ENCODE results near the gene PLLP. TPM values are rescaled to one million over a fixed set of nuclear protein-coding genes. Genes with fewer than 3 reads are reported as not detected.
A peak's percentile ranks its signal among the peaks of the same experiment; 100 is the strongest.

The PLLP gene
- total RNA-seq, 1 donor from 2014 or later: not detected

DNA sequence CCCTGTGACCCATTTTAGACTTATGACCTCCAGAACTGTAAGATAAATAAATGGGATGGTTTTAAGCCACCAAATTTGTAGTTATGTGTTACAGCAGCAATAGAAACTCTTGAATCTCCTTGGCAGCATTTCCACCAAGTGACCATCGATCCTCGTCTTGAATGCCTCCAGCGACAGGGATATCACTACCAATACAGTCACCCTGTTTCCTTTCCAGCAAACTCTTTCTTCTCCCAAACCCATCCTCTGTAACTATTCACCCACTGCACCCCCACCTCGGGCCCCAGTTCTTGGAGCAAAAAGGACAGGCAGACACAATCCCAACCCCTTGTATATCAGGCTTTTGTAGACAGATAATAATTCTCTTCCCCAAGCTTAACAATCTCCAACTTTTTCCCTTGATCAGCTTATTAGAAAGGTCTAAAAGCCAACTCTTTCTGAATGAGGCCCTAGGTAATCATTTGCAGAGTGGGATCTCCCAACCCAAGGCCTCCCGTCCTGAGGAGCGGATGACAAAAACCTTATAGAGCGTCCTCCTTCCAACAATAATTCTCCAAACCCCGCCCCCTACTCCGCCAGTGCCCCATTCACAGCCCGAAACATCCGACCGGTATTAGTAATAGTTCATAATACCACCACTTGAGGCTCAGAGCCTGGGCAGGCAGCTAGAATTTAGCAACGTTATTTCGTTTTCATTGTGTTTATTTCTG is 14.7 kb upstream of the PLLP start:
- peak; percentile 45 for DNase-seq
- H3K27me3 Mint-ChIP-seq (ENCODE audit: unreplicated experiment): peaks cover 1% of the 10 kb centered on the region
- H3K4me1 Mint-ChIP-seq (ENCODE audit: low read depth, unreplicated experiment): peaks cover 1% of the 10 kb centered on the region
- H3K9me3 Mint-ChIP-seq (ENCODE audit: unreplicated experiment): peaks cover 9% of the 10 kb centered on the region
- TF ChIP-seq, protein P1, sequence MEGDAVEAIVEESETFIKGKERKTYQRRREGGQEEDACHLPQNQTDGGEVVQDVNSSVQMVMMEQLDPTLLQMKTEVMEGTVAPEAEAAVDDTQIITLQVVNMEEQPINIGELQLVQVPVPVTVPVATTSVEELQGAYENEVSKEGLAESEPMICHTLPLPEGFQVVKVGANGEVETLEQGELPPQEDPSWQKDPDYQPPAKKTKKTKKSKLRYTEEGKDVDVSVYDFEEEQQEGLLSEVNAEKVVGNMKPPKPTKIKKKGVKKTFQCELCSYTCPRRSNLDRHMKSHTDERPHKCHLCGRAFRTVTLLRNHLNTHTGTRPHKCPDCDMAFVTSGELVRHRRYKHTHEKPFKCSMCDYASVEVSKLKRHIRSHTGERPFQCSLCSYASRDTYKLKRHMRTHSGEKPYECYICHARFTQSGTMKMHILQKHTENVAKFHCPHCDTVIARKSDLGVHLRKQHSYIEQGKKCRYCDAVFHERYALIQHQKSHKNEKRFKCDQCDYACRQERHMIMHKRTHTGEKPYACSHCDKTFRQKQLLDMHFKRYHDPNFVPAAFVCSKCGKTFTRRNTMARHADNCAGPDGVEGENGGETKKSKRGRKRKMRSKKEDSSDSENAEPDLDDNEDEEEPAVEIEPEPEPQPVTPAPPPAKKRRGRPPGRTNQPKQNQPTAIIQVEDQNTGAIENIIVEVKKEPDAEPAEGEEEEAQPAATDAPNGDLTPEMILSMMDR (IDR thresholded peaks at IDR 0.05; ENCODE audit: partially characterized antibody, unreplicated experiment): no peak
- H3K4me3 Mint-ChIP-seq (ENCODE audit: unreplicated experiment): no peak overlapping the region
- no peaks in the 10 kb centered on the region for H3K36me3 Mint-ChIP-seq (ENCODE audit: unreplicated experiment)
- H3K27ac Mint-ChIP-seq (ENCODE audit: unreplicated experiment): no peak overlapping the region

DNA sequence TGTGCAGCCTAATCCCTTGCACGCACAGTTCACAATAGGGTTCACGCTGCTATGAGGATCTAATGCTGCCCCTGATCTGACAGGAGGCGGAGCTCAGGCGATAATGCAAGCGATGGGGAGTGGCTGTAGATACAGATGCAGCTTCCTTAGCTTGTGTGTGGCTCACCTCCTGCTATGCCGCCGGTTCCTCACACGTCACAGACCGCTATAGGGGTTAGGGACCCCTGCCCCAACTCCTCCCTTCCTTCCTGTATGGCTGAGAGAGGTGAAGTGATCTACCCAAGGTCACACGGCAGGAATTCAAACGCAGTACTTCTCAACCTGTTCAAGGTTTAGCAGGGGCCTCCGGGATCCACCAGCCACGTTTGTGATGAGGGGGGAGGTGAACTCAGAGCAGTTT is 13.4 kb upstream of the PLLP start:
- Mint-ChIP-seq H3K36me3 (ENCODE audit: unreplicated experiment) (no peaks in the 10 kb centered on the region), H3K4me3 (ENCODE audit: unreplicated experiment) (no peak overlapping the region), H3K4me1 (ENCODE audit: low read depth, unreplicated experiment) (peaks cover 1% of the 10 kb centered on the region), H3K27ac (ENCODE audit: unreplicated experiment) (no peak overlapping the region), H3K27me3 (ENCODE audit: unreplicated experiment) (no peaks in the 10 kb centered on the region), H3K9me3 (ENCODE audit: unreplicated experiment) (peaks cover 8% of the 10 kb centered on the region)
- TF ChIP-seq, protein P1 (IDR thresholded peaks at IDR 0.05; ENCODE audit: partially characterized antibody, unreplicated experiment): no peak
- no peak for DNase-seq

DNA sequence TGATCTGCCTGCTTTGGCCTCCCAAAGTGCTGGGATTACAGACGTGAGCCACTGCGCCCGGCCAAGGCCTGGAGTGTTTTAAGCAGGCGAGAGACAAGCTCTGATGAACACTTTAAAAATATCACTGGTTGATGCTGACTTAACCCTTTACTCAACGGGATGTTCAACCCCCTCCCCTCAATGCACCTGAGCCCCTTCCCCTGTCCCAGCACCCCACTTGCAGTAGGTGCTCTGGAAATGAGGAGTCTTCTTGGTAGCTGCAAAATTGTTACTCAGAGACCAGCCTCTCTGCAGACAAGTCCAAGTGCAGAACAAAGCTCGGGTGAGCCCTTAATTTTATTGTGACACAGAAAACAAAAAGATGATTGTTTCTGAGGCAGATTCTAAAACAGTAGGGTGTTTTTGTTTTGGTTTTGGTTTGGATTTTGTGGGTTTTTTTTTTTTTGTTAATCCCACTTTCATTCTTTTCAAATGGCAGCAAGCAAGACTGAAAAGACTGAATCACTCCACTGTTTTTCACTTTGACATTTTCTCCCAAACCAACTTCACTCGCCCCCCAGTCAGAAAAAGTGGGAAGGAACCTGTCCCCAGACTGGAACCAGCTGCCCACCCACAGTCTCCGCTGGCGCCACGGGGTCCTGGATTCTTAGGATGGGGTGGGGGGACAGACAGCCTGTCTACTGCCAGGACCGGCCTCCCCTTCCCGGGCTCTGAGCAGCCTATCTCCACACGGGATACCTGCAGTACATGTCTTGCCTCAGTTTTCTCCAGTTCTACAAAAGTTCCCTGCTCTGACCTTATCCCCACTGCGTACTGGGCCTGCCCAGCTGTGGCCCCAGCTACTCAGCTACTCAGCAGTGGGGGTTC is 5.2 kb upstream of the PLLP start:
- H3K9me3 Mint-ChIP-seq (ENCODE audit: unreplicated experiment): peaks cover 2% of the 10 kb centered on the region
- TF ChIP-seq, protein P1 (IDR thresholded peaks at IDR 0.05; ENCODE audit: partially characterized antibody, unreplicated experiment): no peak

DNA sequence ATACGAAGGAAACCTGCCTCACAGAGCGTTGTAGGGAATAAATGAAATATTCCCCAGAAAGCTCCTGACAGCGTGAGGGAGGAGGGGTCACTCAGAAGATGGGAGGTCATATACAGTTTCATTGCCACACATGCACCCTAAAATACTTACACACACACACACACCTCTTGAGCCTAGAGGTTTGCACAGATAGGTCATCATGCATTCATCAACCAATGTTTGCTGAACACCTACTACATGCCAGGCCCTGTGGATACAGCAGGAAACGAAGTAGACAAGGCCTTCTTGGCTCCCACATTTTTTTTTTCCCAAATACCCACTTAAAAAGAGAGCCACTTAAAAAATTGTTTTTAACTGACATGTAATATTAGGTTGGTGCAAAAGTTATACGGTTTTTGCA is 907 bp upstream of the PLLP start:
- Mint-ChIP-seq H3K4me3 (ENCODE audit: unreplicated experiment) (no peak overlapping the region), H3K27ac (ENCODE audit: unreplicated experiment) (no peak overlapping the region), H3K27me3 (ENCODE audit: unreplicated experiment) (peaks cover 12% of the 10 kb centered on the region), H3K9me3 (ENCODE audit: unreplicated experiment) (peaks cover 4% of the 10 kb centered on the region), H3K36me3 (ENCODE audit: unreplicated experiment) (no peaks in the 10 kb centered on the region), H3K4me1 (ENCODE audit: low read depth, unreplicated experiment) (peaks cover 2% of the 10 kb centered on the region)
- TF ChIP-seq, protein P1 (IDR thresholded peaks at IDR 0.05; ENCODE audit: partially characterized antibody, unreplicated experiment): no peak
- no peak for DNase-seq

More for the DNA sequence above, 5.2 kb upstream of the PLLP start:
- peaks cover 2% of the 10 kb centered on the region for H3K4me1 Mint-ChIP-seq (ENCODE audit: low read depth, unreplicated experiment)
- peaks cover 6% of the 10 kb centered on the region for H3K27me3 Mint-ChIP-seq (ENCODE audit: unreplicated experiment)
- DNase-seq: no peak
- H3K27ac Mint-ChIP-seq (ENCODE audit: unreplicated experiment): no peak overlapping the region
- no peaks in the 10 kb centered on the region for H3K36me3 Mint-ChIP-seq (ENCODE audit: unreplicated experiment)
- no peak overlapping the region for H3K4me3 Mint-ChIP-seq (ENCODE audit: unreplicated experiment)

DNA sequence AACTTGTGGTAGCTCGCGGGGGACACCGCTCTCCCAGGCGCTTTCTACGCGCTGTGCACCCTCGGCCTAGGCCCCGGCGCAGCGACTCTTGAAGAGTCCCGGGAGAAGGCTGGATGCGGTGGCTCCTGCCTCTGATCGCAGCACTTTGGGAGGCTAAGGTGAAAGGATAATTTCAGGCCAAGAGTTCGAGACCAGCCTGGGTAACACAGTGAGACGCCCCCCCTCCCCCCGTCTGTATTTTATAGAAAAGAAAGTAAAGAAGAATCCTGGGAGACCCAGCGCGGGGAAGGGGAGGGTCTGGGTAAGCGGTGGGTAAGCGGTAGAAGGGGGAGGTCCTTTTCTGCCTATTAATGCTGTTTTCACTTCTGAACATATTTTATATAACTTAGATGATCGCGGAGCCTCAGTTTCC is 486 bp upstream of the PLLP start:
- H3K4me3 Mint-ChIP-seq (ENCODE audit: unreplicated experiment): no peak overlapping the region
- H3K36me3 Mint-ChIP-seq (ENCODE audit: unreplicated experiment): no peaks in the 10 kb centered on the region
- peaks cover 2% of the 10 kb centered on the region for H3K4me1 Mint-ChIP-seq (ENCODE audit: low read depth, unreplicated experiment)
- H3K27ac Mint-ChIP-seq (ENCODE audit: unreplicated experiment): no peak overlapping the region
- peaks cover 12% of the 10 kb centered on the region for H3K27me3 Mint-ChIP-seq (ENCODE audit: unreplicated experiment)
- H3K9me3 Mint-ChIP-seq (ENCODE audit: unreplicated experiment): peaks cover 4% of the 10 kb centered on the region
- no peak for DNase-seq
- TF ChIP-seq, protein P1 (IDR thresholded peaks at IDR 0.05; ENCODE audit: partially characterized antibody, unreplicated experiment): no peak
